A549 (cell line): ENCODE measurements around the gene SLC1A6.

Source experiments
- CHD2 ChIP-seq: fragments of 150-350 bp; IDR thresholded peaks from 2 replicates; pipeline ENCODE4 v1.6.1; 2014; ENCODE audit warnings: low read length; ENCODE audit not compliant: partially characterized antibody
- CTCF ChIP-seq: fragments of >200 bp; sonication (Bioruptor Twin); formaldehyde crosslinking; IDR thresholded peaks from 3 replicates; pipeline ENCODE4 v1.5.1; 2016
- RAD21 ChIP-seq, 2 experiments: fragments of >200 bp in 1 of 2; sonication (Bioruptor Twin) in 1 of 2; formaldehyde crosslinking in 1 of 2; IDR thresholded peaks in 1 of 2; conservative IDR thresholded peaks in 1 of 2; 2 replicates in 1 of 2; 3 replicates in 1 of 2; pipeline ENCODE4 v1.6.1; 2012 to 2018; ENCODE audit warnings: inconsistent platforms in 1 of 2
- RNF2 ChIP-seq: fragments of 200-600 bp; sonication (generic); IDR thresholded peaks from 2 replicates; pipeline ENCODE4 v1.6.1; 2016; ENCODE audit warnings: low read depth, mild to moderate bottlenecking, antibody characterized with exemption, moderate library complexity, borderline replicate concordance

DNA sequence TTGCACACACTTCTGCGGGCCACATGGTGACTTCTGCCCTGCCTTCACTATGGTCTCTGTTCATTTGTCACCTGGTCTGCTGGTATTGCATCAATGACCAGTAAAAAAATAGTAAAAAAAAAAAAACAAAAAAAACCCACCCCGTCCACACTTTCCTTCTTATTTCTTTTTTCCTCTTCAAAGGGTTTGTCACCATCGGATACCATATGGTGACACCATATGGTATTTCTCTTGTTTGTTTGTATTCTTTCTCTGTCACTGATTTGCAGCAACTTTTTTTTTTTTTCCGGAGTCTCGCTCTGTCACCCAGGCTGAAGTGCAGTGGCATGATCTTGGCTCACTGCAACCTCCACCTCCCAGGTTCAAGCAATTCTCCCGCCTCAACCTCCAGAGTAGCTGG, 64.5 kb downstream of the SLC1A6 start:
- TF ChIP-seq CHD2 (no peak), CTCF (no peak), RAD21 (conservative IDR thresholded peaks at IDR 0.05 in 1 of 2, IDR thresholded peaks at IDR 0.05 in 1 of 2) (no peak), RNF2 (no peak)
